Lung (tissue), 12 donors: ENCODE measurements around the gene ARHGAP18. TPM values are rescaled to one million over a fixed set of nuclear protein-coding genes. Genes with fewer than 3 reads are reported as not detected.

ENCODE experiments used
- ATAC-seq: fragments of 200-7000 bp; cut with Tn5 transposase; one replicate; pipeline ENCODE4 v1.9.1; 2020; ENCODE audit warnings: moderate number of reproducible peaks; ENCODE audit not compliant: insufficient read depth, low FRiP score
- DNase-seq, 3 donors: peaks; one replicate each; pipeline ENCODE4 v3.0.0-alpha.2; 2013 to 2017
- H3K27ac ChIP-seq, 2 donors: one replicate each; pipeline ENCODE4 v1.5.1; 2013; ENCODE audit warnings: mild to moderate bottlenecking in 2 of 2, moderate library complexity in 2 of 2, control low read depth in 1 of 2, inconsistent platforms in 1 of 2, low read depth in 1 of 2, low read length in 1 of 2
- H3K27me3 ChIP-seq, 3 donors: one replicate each; pipeline ENCODE4 v1.5.1; 2013; ENCODE audit warnings: low read length in 2 of 3; ENCODE audit not compliant: control insufficient read depth in 3 of 3, insufficient read depth in 3 of 3
- H3K36me3 ChIP-seq, 4 donors: one replicate each; pipeline ENCODE4 v1.5.1; 2013; ENCODE audit warnings: low read length in 4 of 4, mild to moderate bottlenecking in 1 of 4, moderate library complexity in 1 of 4; ENCODE audit not compliant: control insufficient read depth in 4 of 4, insufficient read depth in 4 of 4
- H3K4me1 ChIP-seq, 5 donors: one replicate each; pipeline ENCODE4 v1.5.1; 2013; ENCODE audit warnings: low read length in 5 of 5, mild to moderate bottlenecking in 2 of 5, moderate library complexity in 1 of 5; ENCODE audit not compliant: control insufficient read depth in 5 of 5, insufficient read depth in 5 of 5
- H3K4me3 ChIP-seq: one replicate; pipeline ENCODE4 v1.5.1; 2013; ENCODE audit warnings: mild to moderate bottlenecking, control low read depth, moderate library complexity
- H3K9ac ChIP-seq, 2 donors: one replicate each; pipeline ENCODE4 v1.5.1; 2013; ENCODE audit warnings: low read length in 2 of 2, control low read depth in 1 of 2; ENCODE audit not compliant: insufficient read depth in 1 of 2
- H3K9me3 ChIP-seq, 4 donors: one replicate each; pipeline ENCODE4 v1.5.1; 2013; ENCODE audit warnings: low read length in 3 of 4, mild to moderate bottlenecking in 1 of 4, moderate library complexity in 1 of 4; ENCODE audit not compliant: control insufficient read depth in 4 of 4, insufficient read depth in 3 of 4
- CTCF ChIP-seq: IDR thresholded peaks from 2 replicates; pipeline ENCODE4 v1.5.1; 2012; ENCODE audit warnings: mild to moderate bottlenecking; ENCODE audit errors: control extremely low read depth, extremely low read depth
- WGBS, 2 donors: extraction: QIAGEN DNeasy Blood & Tissue Kit; methylation state at CpG; one replicate each; pipeline ENCODE4 v1.1.7; 2013; 5-methylcytosine and 5-hydroxymethylcytosine counted together
- polyA plus RNA-seq, 2 donors: library from polyadenylated mRNA; stranded (reverse); fragments of 200-250 nt; gene quantifications; one replicate each; pipeline ENCODE4 v1.2.1, GENCODE V29; 2013
- total RNA-seq, 2 donors: library from RNA; depleted of rRNA in 1 of 2; stranded (reverse); fragments of >200 nt in 1 of 2; gene quantifications; one replicate each; pipeline ENCODE4 v1.2.1, GENCODE V29; 2014 to 2021
- donor health status: control.
- donor health status: control.
- donor health status: Bipolar disorder and iron deficiency.
- donor health status: healthy.
- donor health status: DM: yes; HTN: yes; CAD: no.

The ARHGAP18 gene
- total and polyA plus RNA-seq, 4 donors = 16.4 to 70.7 (median 33.0) TPM

- Histone ChIP-seq H3K4me3 (no peak overlapping the region), H3K27ac (no peak overlapping the region), H3K9me3 (no peaks in the 10 kb centered on the region), H3K4me1 (peaks cover 0 to 14% (median 0%) of the 10 kb centered on the region in 5 donors), H3K27me3 (no peaks in the 10 kb centered on the region), H3K9ac (no peak overlapping the region), H3K36me3 (peaks cover 0 to 1% (median 0%) of the 10 kb centered on the region in 4 donors)
- ATAC-seq (no peak), DNase-seq (no peak)
- 87 to 89% methylated on average over 4 of the region's 4 CpGs for WGBS, 2 donors
- no peak for TF ChIP-seq CTCF
These were observed 100.3 kb downstream of the ARHGAP18 start for GRCh38 chr6:129609635-129610034.

GRCh38 chr6:129608886-129609537 is 101.0 kb downstream of the ARHGAP18 start:
- no peak overlapping the region for H3K4me3 ChIP-seq
- 73 to 80% methylated on average over 3 of the region's 3 CpGs for WGBS, 2 donors
- TF ChIP-seq CTCF = no peak
- no peaks in the 10 kb centered on the region for H3K36me3 ChIP-seq
- H3K27ac ChIP-seq = no peak overlapping the region
- ATAC-seq (no peak), DNase-seq (peak; percentile 49 to 85 (median 82))
- H3K9ac ChIP-seq = no peak overlapping the region
- no peaks in the 10 kb centered on the region for H3K27me3 ChIP-seq
- peaks cover 0 to 14% (median 0%) of the 10 kb centered on the region in 5 donors for H3K4me1 ChIP-seq
- H3K9me3 ChIP-seq = no peaks in the 10 kb centered on the region

GRCh38 chr6:129607581-129608186 is 102.3 kb downstream of the ARHGAP18 start:
- 74 to 84% methylated on average over 6 of the region's 6 CpGs for WGBS, 2 donors
- no peaks in the 10 kb centered on the region for H3K9me3 ChIP-seq
- no peaks in the 10 kb centered on the region for H3K27me3 ChIP-seq
- H3K4me3 ChIP-seq = no peak overlapping the region
- no peak for TF ChIP-seq CTCF
- ATAC-seq = no peak
- no peak overlapping the region for H3K27ac ChIP-seq
- H3K4me1 ChIP-seq = peaks cover 0 to 14% (median 0%) of the 10 kb centered on the region in 5 donors
- H3K9ac ChIP-seq = no peak overlapping the region
- DNase-seq = peak in 2 of 3 donors; percentile 25 to 50
- H3K36me3 ChIP-seq = no peaks in the 10 kb centered on the region
